Measurements from ENCODE around the gene AKT1S1.
A peak's percentile ranks its signal among the peaks of the same experiment; 100 is the strongest.

Gene AKT1S1

DNA sequence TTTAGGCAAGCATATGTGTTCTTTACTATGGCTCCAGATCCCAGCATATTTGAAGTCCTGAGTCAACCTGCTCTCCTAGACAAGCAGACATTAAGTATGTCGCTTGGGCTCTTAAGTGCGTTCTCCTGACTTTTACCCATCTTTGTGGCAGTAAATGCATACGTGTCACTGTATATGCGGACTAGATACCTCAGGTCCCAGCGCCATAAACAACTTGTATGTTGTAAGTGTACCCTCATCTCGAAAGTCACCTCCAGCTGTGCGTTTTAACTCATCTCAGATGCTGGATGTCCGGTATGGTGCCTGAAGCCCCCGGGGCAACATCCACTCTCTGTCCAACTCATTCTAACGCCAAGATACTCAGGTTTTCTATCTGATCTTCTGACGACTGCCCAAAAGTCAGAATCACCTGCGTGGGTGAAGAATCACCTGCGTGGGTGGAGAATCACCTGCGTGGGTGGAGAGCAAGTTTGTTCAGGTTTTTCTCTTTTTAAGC lies 24.5 kb downstream of the AKT1S1 start:
- FAIRE-seq: no peak

DNA sequence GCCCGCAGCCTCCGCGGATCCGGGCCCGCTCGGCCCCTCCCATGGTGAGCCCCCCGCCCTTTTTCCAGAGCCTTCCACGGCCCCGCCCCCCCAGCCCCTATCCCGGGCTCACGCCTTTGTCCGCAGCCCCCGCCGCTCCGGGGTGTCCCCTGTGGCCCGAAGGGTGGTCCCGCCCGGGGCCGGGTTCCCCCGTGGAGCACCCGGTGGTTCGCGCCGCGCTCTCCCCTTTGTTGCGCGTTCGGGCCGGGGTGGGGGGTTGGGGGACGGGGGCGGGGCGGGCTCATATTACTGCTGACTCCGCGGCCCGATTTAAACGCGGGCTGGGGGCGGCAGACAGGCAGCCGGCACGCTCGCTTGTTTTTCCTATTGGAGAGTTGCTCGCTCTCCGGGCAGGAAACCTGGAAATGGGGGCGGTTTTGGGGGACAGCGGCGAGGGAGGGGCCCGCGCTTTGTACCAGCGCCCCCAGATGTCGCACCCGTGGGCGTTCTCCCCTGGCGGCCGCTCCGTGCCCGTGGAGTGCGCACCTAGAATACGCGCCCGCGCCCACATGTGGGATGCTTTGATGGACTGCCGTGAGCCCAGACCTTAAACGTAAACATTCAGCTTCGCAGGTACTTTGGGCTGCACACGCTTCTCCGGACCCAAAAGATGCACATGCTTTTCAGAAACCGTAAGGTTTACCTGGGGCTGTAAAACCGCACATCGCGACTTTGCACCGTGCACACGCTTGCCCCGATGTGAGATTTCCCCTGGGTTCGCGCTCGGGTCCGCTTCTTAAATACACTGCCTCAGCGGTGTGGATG lies 25.5 kb downstream of the AKT1S1 start:
- no peak for FAIRE-seq

- FAIRE-seq: peak; percentile 25
These were observed 26.4 kb downstream of the AKT1S1 start, which contains the start of gene PTOV1 for GRCh38 chr19:49850487-49851342. PTOV1 (plus strand) TSS chr19:49851159.

GRCh38 chr19:49850221-49850486 lies 27.0 kb downstream of the AKT1S1 start:
- no peak for FAIRE-seq

DNA sequence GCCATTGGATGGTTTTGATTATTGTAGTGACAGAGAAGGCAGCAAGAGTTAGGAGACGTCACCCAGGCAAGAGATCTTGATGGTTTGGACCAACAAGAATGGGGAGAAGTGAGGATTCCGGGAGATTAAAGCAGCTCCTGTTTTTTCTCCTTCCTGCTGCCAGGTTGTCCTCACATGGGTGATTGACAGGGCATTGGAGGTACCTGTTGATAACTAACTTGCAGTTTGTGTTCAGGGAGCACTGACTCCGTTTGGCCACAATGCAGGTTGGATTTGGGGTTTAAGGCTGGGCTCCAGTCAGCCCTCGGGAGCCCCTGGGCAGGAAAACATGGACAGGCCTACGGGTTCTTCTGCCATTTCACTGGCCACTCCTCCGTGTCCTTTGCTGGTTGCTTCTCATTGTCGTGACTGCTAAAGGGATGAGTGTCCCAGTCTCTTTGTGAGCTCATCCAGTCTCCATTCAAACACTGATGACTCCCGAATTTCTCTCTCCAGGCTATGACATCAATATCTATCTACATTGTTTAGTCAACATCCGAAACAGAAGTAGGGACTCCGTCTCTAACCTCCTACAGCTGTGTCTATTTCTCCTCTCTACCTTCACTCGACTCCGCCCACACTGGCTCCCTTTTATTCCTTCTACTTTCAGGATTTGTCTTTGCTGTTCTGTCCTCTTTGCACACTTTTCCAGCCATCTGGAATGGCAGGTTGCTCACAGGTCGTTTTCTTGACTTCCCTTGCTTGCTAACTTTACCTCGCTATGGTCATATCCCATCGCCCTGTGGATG lies 27.5 kb downstream of the AKT1S1 start:
- FAIRE-seq: no peak

DNA sequence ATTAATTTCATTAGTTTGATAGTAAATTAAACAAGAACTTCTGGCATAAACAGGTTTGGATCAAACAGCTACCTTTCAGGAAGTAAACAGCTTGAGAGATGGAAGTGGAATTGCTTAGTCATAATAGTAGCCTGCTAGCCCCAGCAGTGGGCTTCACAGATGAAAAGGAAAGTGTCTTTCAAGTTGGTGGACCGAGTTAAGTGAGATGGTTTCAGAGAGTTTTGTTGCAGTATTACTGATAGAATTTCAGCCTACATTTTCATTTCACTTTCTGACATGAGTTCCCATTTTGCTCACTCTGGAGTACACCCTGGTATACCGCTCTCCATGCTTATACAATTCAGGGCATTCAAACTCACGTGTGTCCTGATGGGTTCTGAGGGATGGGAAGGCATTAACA lies 28.2 kb downstream of the AKT1S1 start:
- no peak for FAIRE-seq

- FAIRE-seq: no peak
These were observed 29.1 kb downstream of the AKT1S1 start for GRCh38 chr19:49847731-49848696.

- no peak for FAIRE-seq
These were observed 30.7 kb downstream of the AKT1S1 start for GRCh38 chr19:49846408-49846807.

DNA sequence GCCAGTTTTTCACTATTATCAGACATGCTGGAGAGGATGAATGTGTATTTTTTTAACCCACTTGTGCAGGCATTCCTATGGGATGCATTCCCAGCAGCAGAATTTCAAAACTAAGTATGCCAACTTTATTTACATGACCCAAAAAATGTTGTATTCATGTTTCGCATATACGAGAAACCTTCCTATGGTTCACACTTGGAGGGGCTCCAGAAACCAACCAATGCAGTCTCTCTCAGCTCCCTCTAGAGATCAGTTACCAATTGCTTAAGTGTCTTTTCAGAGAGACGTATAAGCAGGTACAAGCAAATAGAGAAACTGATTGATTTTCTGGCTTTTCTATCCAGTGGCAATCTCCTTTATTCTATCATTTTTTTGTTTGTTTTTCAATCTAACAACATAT lies 31.7 kb downstream of the AKT1S1 start:
- FAIRE-seq: no peak

- no peak for FAIRE-seq
These were observed 32.7 kb downstream of the AKT1S1 start for GRCh38 chr19:49844138-49845095.

GRCh38 chr19:49843265-49843664 lies 33.9 kb downstream of the AKT1S1 start:
- no peak for FAIRE-seq

- no peak for FAIRE-seq
These were observed 36.4 kb downstream of the AKT1S1 start for GRCh38 chr19:49840736-49841249.

DNA sequence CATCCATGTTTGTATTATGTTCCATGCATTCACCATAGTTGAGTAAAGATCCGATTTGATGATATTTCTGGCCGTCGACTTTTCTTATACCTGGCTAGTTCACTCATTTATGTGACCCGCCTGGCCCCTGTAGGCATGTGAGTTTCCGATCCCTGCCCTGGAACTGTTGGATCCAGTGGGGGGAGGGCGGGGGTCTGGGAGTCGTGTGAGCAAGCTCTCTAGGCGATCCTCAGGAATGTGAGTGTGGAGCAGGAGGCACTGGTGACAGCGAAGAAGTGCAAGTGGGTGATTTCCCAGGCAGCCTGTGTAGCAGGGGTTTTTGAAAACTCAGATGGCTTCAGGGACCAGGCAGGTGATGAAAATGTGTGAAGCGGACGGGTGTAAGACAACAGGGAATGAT lies 36.8 kb downstream of the AKT1S1 start:
- no peak for FAIRE-seq

DNA sequence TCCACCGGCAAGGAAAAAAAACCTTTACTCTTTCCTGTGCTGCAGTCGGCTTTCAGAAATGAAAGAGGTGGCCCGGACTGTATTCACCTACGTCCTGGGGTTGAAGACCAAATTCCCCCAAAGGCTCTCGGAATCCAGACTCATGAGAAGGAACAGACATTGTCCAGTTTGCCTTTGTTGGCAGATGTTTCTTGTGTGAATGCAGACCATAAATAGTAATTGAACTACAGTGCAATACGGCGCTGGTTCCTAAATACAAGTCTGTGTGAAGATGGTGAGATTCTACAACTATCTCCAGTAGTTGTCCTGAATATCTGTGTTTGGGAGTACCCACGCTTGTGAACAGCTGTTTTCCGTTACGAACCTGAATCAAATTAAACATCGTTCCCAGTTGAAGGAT lies 37.4 kb downstream of the AKT1S1 start:
- FAIRE-seq: no peak

GRCh38 chr19:49838885-49839588 lies 38.1 kb downstream of the AKT1S1 start:
- FAIRE-seq: no peak

DNA sequence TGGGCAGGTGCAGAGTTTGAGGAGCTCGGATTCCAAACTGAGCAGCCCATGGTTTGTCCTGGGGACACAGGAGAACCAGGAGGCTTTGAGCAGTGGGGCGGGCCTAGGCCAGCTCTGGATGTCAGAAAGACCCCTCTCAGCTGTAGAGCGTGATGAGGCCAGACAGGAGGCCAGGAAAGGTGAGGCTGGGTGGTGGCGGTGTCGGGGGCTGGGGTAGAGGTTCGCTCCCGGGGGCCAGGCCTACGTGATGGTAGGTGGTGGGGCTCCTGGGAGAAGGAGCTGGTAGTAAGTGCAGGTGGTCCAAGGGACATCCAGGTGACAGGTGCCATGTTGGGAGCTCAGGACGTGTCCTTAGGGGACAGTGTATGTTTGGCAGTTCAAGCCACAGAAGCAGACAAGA lies 39.7 kb downstream of the AKT1S1 start:
- FAIRE-seq: no peak

- FAIRE-seq: no peak
These were observed 40.2 kb downstream of the AKT1S1 start for GRCh38 chr19:49837009-49837310.

- no peak for FAIRE-seq
These were observed 40.8 kb downstream of the AKT1S1 start for GRCh38 chr19:49836176-49837008.

- FAIRE-seq: no peak
These were observed 41.6 kb downstream of the AKT1S1 start for GRCh38 chr19:49835562-49835961.

Data from G401.6 (cell line).